Measurements from ENCODE around the gene AHRR.

DNA sequence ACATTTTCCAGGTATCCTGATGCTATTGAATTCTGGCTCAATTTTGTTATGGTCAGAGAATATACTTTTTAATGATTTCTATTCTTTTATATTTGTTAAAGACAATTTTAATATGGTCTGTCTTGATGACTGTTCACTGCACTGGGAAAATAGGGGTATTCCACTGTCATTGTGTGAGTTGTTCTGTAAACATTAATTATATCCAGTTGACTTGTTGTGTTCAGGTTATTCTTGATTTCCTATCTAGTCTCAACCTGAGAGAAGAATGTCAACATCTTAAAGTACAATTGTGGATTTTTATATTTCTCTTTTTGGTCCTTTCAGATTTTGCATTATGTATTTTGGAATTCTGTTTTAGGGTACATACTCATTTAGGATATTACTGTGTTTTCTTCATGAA lies 61.6 kb downstream of the AHRR start:
- TF ChIP-seq, protein P1, sequence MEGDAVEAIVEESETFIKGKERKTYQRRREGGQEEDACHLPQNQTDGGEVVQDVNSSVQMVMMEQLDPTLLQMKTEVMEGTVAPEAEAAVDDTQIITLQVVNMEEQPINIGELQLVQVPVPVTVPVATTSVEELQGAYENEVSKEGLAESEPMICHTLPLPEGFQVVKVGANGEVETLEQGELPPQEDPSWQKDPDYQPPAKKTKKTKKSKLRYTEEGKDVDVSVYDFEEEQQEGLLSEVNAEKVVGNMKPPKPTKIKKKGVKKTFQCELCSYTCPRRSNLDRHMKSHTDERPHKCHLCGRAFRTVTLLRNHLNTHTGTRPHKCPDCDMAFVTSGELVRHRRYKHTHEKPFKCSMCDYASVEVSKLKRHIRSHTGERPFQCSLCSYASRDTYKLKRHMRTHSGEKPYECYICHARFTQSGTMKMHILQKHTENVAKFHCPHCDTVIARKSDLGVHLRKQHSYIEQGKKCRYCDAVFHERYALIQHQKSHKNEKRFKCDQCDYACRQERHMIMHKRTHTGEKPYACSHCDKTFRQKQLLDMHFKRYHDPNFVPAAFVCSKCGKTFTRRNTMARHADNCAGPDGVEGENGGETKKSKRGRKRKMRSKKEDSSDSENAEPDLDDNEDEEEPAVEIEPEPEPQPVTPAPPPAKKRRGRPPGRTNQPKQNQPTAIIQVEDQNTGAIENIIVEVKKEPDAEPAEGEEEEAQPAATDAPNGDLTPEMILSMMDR (IDR thresholded peaks at IDR 0.05): no peak
- TF ChIP-seq POLR2A (IDR thresholded peaks at IDR 0.05) (no peak), POLR2AphosphoS5 (IDR thresholded peaks at IDR 0.05) (no peak)
